Calu3 (cell line): ENCODE measurements around the gene ZFAND6. TPM values are rescaled to one million over a fixed set of nuclear protein-coding genes. Genes with fewer than 3 reads are reported as not detected.

Experiments
- total RNA-seq: library from RNA; stranded (reverse); gene quantifications from 2 replicates; pipeline ENCODE4 v1.2.3, GENCODE V29; 2022

Gene ZFAND6
- total RNA-seq, 1 experiment from 2014 or later: 87.5 TPM

Other genes starting within 250 kb of the ZFAND6 start
- 66.7 and 68.0 TPM in 2 replicates for gene MTHFS, start 162.7 kb upstream of the ZFAND6 start, total RNA-seq
- gene BCL2A1, start 88.5 kb upstream of the ZFAND6 start, total RNA-seq: not detected in 2 replicates
- 25.9 and 26.1 TPM in 2 replicates for gene FAH, start 93.3 kb downstream of the ZFAND6 start, total RNA-seq
- not detected in 2 replicates for gene CTXND1, start 192.5 kb downstream of the ZFAND6 start, total RNA-seq